Gastroesophageal sphincter (tissue), 3 donors: Measurements from ENCODE around the gene TDRD5.

Experiments
- EP300 ChIP-seq: sonication (generic); formaldehyde crosslinking; IDR thresholded peaks from one replicate; pipeline ENCODE4 v1.6.1; 2017; ENCODE audit warnings: antibody characterized with exemption, mild to moderate bottlenecking
- TF ChIP-seq, protein P1 (sequence below), 4 experiments: fragments of 200-600 bp in 2 of 4; fragments of 450-650 bp in 2 of 4; sonication (generic) in 1 of 4; IDR thresholded peaks; one replicate each; pipeline ENCODE4 v1.5.1; 2017 to 2019; ENCODE audit warnings: antibody characterized with exemption in 4 of 4, mild to moderate bottlenecking in 2 of 4, moderate library complexity in 2 of 4

DNA sequence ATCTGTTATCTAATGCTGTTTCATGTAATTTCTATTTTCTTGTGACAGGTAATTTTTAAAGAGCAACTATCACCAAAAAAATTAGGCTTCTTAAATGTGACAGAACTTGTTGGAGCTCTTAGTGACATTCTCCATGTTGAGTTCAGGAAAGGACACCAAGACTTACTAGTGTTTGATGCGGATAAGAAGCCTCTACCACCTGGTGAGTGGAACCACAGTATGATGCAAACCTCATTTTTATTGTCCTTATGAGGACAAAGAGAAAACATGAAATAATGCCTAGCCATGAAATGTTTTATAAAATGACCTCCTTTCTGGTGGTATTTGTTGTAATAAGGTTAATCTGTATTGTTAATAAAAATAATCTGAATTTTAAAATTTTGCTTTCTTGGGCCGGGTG is 39.1 kb downstream of the TDRD5 start:
- TF ChIP-seq EP300: no peak
- TF ChIP-seq, protein P1, sequence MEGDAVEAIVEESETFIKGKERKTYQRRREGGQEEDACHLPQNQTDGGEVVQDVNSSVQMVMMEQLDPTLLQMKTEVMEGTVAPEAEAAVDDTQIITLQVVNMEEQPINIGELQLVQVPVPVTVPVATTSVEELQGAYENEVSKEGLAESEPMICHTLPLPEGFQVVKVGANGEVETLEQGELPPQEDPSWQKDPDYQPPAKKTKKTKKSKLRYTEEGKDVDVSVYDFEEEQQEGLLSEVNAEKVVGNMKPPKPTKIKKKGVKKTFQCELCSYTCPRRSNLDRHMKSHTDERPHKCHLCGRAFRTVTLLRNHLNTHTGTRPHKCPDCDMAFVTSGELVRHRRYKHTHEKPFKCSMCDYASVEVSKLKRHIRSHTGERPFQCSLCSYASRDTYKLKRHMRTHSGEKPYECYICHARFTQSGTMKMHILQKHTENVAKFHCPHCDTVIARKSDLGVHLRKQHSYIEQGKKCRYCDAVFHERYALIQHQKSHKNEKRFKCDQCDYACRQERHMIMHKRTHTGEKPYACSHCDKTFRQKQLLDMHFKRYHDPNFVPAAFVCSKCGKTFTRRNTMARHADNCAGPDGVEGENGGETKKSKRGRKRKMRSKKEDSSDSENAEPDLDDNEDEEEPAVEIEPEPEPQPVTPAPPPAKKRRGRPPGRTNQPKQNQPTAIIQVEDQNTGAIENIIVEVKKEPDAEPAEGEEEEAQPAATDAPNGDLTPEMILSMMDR (IDR thresholded peaks at IDR 0.05): no peak
